EH (cell line): Measurements from ENCODE around the gene OR9A4.
"Not testable (repeated sequence)": the region's sequence is repeated elsewhere in the genome, so short reads cannot be mapped to it uniquely, and the experiment has no call there.

Source experiments
- DNase-seq: peaks from one replicate; pipeline ENCODE4 v3.0.0-alpha.2; 2015; ENCODE audit warnings: low read depth

Gene OR9A4, protein sequence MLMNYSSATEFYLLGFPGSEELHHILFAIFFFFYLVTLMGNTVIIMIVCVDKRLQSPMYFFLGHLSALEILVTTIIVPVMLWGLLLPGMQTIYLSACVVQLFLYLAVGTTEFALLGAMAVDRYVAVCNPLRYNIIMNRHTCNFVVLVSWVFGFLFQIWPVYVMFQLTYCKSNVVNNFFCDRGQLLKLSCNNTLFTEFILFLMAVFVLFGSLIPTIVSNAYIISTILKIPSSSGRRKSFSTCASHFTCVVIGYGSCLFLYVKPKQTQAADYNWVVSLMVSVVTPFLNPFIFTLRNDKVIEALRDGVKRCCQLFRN

DNA sequence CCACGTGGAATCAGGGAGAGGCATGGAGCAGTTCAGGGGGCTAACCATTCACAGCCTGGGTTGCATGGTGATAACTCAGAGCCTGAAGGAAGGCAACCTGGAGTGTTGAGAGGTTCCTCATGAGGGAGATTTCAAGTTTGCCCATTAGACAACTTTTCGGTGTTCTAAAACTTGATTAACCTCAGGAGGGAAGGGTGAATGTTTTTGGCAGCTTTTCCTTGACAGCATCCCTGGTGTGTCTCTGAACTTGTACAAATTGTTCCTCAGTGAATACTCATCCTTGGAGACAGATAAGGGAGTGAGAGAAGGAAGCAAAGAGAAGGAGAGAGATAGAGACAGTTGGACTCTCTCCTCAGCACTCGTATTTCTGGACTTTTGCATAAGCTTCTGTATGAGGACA lies at the start of gene OR9A4:
Gene OR9A4, plus strand, starts transcription at position 301 of the 400 bp plus-strand sequence. CDS start 2,477 bp downstream, outside the sequence.
- no peak for DNase-seq

GRCh38 chr7:141866974-141867373 lies 49.2 kb upstream of the OR9A4 start:
- no peak for DNase-seq

DNA sequence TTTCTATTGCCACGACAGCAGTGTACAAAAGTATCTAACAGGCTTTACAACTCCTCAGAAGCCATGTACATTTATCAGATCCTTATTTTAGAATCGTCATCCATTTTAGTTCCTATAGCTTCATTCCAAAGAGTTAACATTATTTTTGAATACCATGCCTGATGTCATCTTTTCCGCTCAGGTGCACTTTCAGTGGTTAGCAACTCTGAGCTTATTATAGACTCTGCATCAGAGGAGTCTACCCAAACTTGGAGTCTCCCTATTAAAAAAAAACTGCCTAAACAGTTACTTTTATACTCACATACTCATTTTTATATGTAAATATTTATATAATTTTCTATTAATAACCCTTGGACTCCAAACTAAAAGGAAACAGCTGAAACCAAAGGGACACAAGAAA lies 43.3 kb upstream of the OR9A4 start:
- no peak for DNase-seq

- no peak for DNase-seq
These were observed 41.4 kb upstream of the OR9A4 start for GRCh38 chr7:141874787-141875186.

GRCh38 chr7:141875453-141875852 lies 40.7 kb upstream of the OR9A4 start:
- no peak for DNase-seq

- DNase-seq, result no peak
These were observed 39.8 kb upstream of the OR9A4 start for GRCh38 chr7:141876371-141876770.

DNA sequence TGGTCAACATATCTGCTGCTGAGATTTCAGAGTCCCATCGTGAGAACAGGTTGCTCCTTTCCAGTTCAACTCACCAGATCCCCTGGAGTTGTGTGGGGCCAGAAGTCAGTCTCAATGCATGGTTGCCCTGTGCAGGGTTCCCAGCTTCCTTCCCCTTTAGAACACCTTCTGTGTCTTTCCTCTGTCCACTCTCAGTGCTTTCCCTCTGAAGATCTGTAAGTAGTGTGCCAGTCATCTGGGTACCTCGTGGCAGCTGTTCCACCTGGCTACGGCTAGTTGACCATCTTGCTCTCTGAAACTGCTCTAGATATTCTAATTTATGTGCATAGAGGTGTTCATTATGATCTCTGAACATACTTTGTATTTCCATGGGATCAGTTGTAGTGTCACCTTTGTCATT lies 38.8 kb upstream of the OR9A4 start:
- DNase-seq, result no peak

GRCh38 chr7:141880960-141881359 lies 35.2 kb upstream of the OR9A4 start:
- DNase-seq, result no peak

- DNase-seq, result no peak
These were observed 31.5 kb upstream of the OR9A4 start for GRCh38 chr7:141884539-141885225.

GRCh38 chr7:141889321-141889720 lies 26.9 kb upstream of the OR9A4 start:
- no peak for DNase-seq

DNA sequence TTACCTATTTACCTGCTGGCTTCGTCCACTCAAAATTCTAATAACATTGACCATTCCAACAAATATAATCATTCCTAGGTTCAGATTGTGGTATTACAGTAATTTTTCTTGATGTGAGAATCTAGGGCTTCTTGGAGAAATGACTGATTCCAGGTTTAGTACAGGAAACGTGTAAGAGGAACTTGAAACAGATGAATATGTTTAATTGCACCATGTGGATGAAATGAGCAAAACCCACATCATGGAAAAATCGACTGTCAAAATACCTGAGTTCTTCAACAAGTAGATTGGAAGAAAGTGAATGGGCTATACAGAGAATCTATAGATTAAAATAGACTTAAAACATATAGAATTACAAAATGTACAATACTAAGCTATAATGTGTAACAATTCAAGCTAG lies 24.9 kb upstream of the OR9A4 start:
- DNase-seq, result no peak

DNA sequence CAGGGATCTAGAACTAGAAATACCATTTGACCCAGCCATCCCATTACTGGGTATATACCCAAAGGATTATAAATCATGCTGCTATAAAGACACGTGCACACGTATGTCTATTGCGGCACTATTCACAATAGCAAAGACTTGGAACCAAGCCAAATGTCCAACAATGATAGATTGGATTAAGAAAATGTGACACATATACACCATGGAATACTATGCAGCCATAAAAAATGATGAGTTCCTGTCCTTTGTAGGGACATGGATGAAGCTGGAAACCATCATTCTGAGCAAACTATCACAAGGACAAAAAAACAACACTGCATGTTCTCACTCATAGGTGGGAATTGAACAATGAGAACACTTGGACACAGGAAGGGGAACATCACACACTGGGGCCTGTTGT lies 16.8 kb upstream of the OR9A4 start:
- not testable (repeated sequence) for DNase-seq

- no peak for DNase-seq
These were observed 9.9 kb upstream of the OR9A4 start for GRCh38 chr7:141906285-141906684.

DNA sequence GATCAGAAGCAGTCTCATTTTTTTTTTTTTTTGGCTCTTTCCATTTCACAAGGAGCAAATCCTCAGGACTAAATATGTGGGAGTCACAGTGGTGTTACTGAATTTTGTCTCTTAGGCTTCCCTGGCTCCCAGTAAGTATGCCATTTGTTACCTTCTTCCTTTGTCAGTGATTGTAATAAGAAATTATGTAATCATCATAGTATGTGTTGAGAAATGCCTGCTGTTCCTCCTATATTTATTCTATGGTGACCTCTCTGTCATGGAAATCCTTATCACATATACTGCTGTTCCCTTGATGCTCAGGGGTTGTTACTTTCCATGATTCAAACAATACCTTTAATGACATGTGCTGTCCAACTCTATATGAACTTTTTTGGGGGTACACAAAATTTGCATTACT lies 4.8 kb upstream of the OR9A4 start:
- no peak for DNase-seq

DNA sequence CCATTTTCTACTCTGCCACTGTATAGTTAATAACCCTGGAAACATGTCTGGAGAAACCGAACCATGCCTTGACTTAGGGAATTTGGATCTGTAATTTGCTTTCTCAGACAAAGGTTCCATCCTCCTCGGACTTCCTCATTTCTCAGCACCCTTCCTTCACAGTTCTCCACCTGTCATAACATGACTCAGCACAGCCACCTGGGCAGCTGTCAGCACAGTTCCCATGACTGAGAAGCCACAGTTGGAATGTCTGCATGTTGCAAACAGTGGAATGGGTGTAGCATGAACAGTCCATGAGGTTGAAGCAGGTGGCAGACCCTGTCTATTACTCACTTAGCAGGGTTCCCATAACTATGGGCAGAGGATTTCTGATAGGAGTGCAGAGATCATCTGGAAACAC lies 634 bp upstream of the OR9A4 start:
- no peak for DNase-seq

GRCh38 chr7:141920281-141920680 lies 4.1 kb downstream of the OR9A4 start:
- DNase-seq, result no peak

GRCh38 chr7:141928146-141928844 lies 12.1 kb downstream of the OR9A4 start:
- DNase-seq, result no peak

- no peak for DNase-seq
These were observed 12.6 kb downstream of the OR9A4 start for GRCh38 chr7:141928845-141929195.

DNA sequence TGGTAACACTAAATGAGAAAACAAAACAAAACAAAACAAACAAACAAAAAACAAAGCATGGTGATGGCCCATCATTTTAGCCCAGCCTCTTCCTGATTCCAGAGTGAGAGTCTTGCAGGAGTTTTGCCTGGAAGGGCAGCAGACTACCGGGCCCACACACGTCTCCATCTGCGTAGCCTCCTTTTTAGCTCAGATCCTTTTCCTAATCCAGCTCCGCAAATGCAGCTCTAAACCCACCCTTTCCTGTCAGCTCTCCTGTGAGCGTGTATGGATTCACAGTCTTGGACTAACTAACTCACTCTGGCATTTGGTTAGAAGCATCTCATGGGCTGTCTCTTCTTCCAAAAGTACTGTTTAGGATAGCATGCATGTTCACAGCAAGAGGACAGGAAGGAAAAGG lies 14.0 kb downstream of the OR9A4 start:
- DNase-seq, result no peak

GRCh38 chr7:141941075-141941474 lies 24.9 kb downstream of the OR9A4 start:
- no peak for DNase-seq

- no peak for DNase-seq
These were observed 27.6 kb downstream of the OR9A4 start for GRCh38 chr7:141943846-141944245.

- no peak for DNase-seq
These were observed 28.6 kb downstream of the OR9A4 start for GRCh38 chr7:141944811-141945210.

- no peak for DNase-seq
These were observed 29.2 kb downstream of the OR9A4 start for GRCh38 chr7:141945356-141945755.
